GM12801 (cell line): Measurements from ENCODE around the gene ATP6AP1.

Source experiments
- CTCF ChIP-seq: IDR thresholded peaks from one replicate; pipeline ENCODE4 v1.5.1; 2011; ENCODE audit warnings: control low read depth; ENCODE audit not compliant: insufficient read length; ENCODE audit errors: extremely low read depth

Gene ATP6AP1

GRCh38 chrX:154478728-154479622 is 50.5 kb downstream of the ATP6AP1 start, which contains the start of gene LAGE3:
Gene LAGE3 (minus strand): TSS chrX:154479281. CDS start chrX:154478915, 366 bp downstream.
- no peak for TF ChIP-seq CTCF

GRCh38 chrX:154481195-154481594 is 52.7 kb downstream of the ATP6AP1 start:
- no peak for TF ChIP-seq CTCF

- no peak for TF ChIP-seq CTCF
These were observed 53.6 kb downstream of the ATP6AP1 start for GRCh38 chrX:154481911-154482601.

GRCh38 chrX:154482786-154483185 is 54.3 kb downstream of the ATP6AP1 start:
- no peak for TF ChIP-seq CTCF

- no peak for TF ChIP-seq CTCF
These were observed 54.8 kb downstream of the ATP6AP1 start for GRCh38 chrX:154483325-154483724.

- TF ChIP-seq CTCF: no peak
These were observed 56.0 kb downstream of the ATP6AP1 start for GRCh38 chrX:154484255-154485149.
